ENCODE data around the gene MGAT5B.

The MGAT5B gene

GRCh38 chr17:76912421-76913164 is 44.4 kb downstream of the MGAT5B start:
- Histone ChIP-seq H3K9me3 (ENCODE audit: control insufficient read depth, insufficient read depth, low read length) (no peaks in the 10 kb centered on the region), H3K4me3 (ENCODE audit: low read length) (no peak overlapping the region), H3K27ac (ENCODE audit: low read depth, low read length) (no peak overlapping the region), H3F3A (ENCODE audit: control insufficient read depth, insufficient read depth) (no peaks in the 10 kb centered on the region), H3K4me1 (ENCODE audit: control insufficient read depth, low read length) (no peaks in the 10 kb centered on the region), H3K4me2 (ENCODE audit: low read length) (no peak overlapping the region), H4K20me1 (ENCODE audit: control insufficient read depth, insufficient read depth, low read depth, low read length) (no peaks in the 10 kb centered on the region), H3K27me3 (ENCODE audit: control insufficient read depth, low read length) (peaks cover 16% of the 10 kb centered on the region), H3K9me2 (replicated peaks; ENCODE audit: control insufficient read depth, low read length) (no peaks in the 10 kb centered on the region), H3K79me2 (ENCODE audit: control insufficient read depth, low read length) (no peaks in the 10 kb centered on the region), H3K36me3 (ENCODE audit: control insufficient read depth, low read length) (no peaks in the 10 kb centered on the region)
- no peak for TF ChIP-seq EZH2phosphoT487 (IDR thresholded peaks at IDR 0.05; ENCODE audit: borderline replicate concordance, low read length)
- no peak for TF ChIP-seq CTCF (IDR thresholded peaks at IDR 0.05; ENCODE audit: low read depth, low read length, poor library complexity, severe bottlenecking)

GRCh38 chr17:76914937-76915336 is 46.7 kb downstream of the MGAT5B start:
- Histone ChIP-seq H3K4me1 (ENCODE audit: control insufficient read depth, low read length) (no peaks in the 10 kb centered on the region), H3K36me3 (ENCODE audit: control insufficient read depth, low read length) (no peaks in the 10 kb centered on the region), H3K9me3 (ENCODE audit: control insufficient read depth, insufficient read depth, low read length) (no peaks in the 10 kb centered on the region), H3F3A (ENCODE audit: control insufficient read depth, insufficient read depth) (no peaks in the 10 kb centered on the region), H3K4me2 (ENCODE audit: low read length) (no peak overlapping the region), H3K27ac (ENCODE audit: low read depth, low read length) (no peak overlapping the region), H3K27me3 (ENCODE audit: control insufficient read depth, low read length) (peaks cover 32% of the 10 kb centered on the region), H4K20me1 (ENCODE audit: control insufficient read depth, insufficient read depth, low read depth, low read length) (no peaks in the 10 kb centered on the region), H3K9me2 (replicated peaks; ENCODE audit: control insufficient read depth, low read length) (no peaks in the 10 kb centered on the region), H3K4me3 (ENCODE audit: low read length) (no peak overlapping the region), H3K79me2 (ENCODE audit: control insufficient read depth, low read length) (no peaks in the 10 kb centered on the region)
- TF ChIP-seq CTCF (IDR thresholded peaks at IDR 0.05; ENCODE audit: low read depth, low read length, poor library complexity, severe bottlenecking) (no peak), EZH2phosphoT487 (IDR thresholded peaks at IDR 0.05; ENCODE audit: borderline replicate concordance, low read length) (no peak)

GRCh38 chr17:76915840-76916510 is 47.8 kb downstream of the MGAT5B start:
- no peak overlapping the region for H3K4me2 ChIP-seq (ENCODE audit: low read length)
- H3K9me2 ChIP-seq (replicated peaks; ENCODE audit: control insufficient read depth, low read length): no peaks in the 10 kb centered on the region
- H3F3A ChIP-seq (ENCODE audit: control insufficient read depth, insufficient read depth): no peaks in the 10 kb centered on the region
- no peak overlapping the region for H3K27ac ChIP-seq (ENCODE audit: low read depth, low read length)
- no peaks in the 10 kb centered on the region for H3K36me3 ChIP-seq (ENCODE audit: control insufficient read depth, low read length)
- no peak overlapping the region for H3K4me3 ChIP-seq (ENCODE audit: low read length)
- TF ChIP-seq CTCF (IDR thresholded peaks at IDR 0.05; ENCODE audit: low read depth, low read length, poor library complexity, severe bottlenecking) (no peak), EZH2phosphoT487 (IDR thresholded peaks at IDR 0.05; ENCODE audit: borderline replicate concordance, low read length) (no peak)
- no peaks in the 10 kb centered on the region for H3K9me3 ChIP-seq (ENCODE audit: control insufficient read depth, insufficient read depth, low read length)
- H4K20me1 ChIP-seq (ENCODE audit: control insufficient read depth, insufficient read depth, low read depth, low read length): no peaks in the 10 kb centered on the region
- no peaks in the 10 kb centered on the region for H3K4me1 ChIP-seq (ENCODE audit: control insufficient read depth, low read length)
- peaks cover 40% of the 10 kb centered on the region for H3K27me3 ChIP-seq (ENCODE audit: control insufficient read depth, low read length)
- H3K79me2 ChIP-seq (ENCODE audit: control insufficient read depth, low read length): no peaks in the 10 kb centered on the region

Measured in DOHH2 (cell line).